Endometrial microvascular endothelial cells (primary cell): ENCODE measurements around the gene REST. TPM values are rescaled to one million over a fixed set of nuclear protein-coding genes. Genes with fewer than 3 reads are reported as not detected.
"Not testable (repeated sequence)": the region's sequence is repeated elsewhere in the genome, so short reads cannot be mapped to it uniquely, and the experiment has no call there.

ENCODE experiments used
- in situ Hi-C: cut with HindIII; loops from 2 replicates; pipeline ENCODE4 v1.10.0; 2017; ENCODE audit warnings: low sequenced_read_pairs, low pct_unique_long_range_greater_than_20kb; ENCODE audit errors: inconsistent ontology term
- total RNA-seq: library from RNA; depleted of rRNA; stranded (reverse); fragments of >200 nt; gene quantifications from one replicate; pipeline ENCODE4 v1.2.3, GENCODE V29; 2015; ENCODE audit errors: inconsistent ontology term

Gene REST
- 24.9 TPM for total RNA-seq

- in situ Hi-C loops = no loop called here
Observed at GRCh38 chr4:56907489-56908205, at the start of gene REST. Gene REST, plus strand, starts transcription at chr4:56907900. Its CDS starts 2,739 bp downstream, at chr4:56910639.

GRCh38 chr4:56859841-56860240 lies 47.9 kb upstream of the REST start:
- in situ Hi-C loops = no loop called here

- in situ Hi-C loops = no loop called here
Observed at GRCh38 chr4:56860781-56861180, 46.9 kb upstream of the REST start.

GRCh38 chr4:56861360-56861759 lies 46.3 kb upstream of the REST start:
- in situ Hi-C loops = no loop called here

- in situ Hi-C loops = no loop called here
Observed at GRCh38 chr4:56863441-56864139, 44.1 kb upstream of the REST start.

- in situ Hi-C loops = no loop called here
Observed at GRCh38 chr4:56870946-56871345, 36.8 kb upstream of the REST start.

- in situ Hi-C loops = no loop called here
Observed at GRCh38 chr4:56871371-56871866, 36.3 kb upstream of the REST start.

- in situ Hi-C loops = no loop called here
Observed at GRCh38 chr4:56874166-56874565, 33.5 kb upstream of the REST start.

GRCh38 chr4:56874923-56875322 lies 32.8 kb upstream of the REST start:
- in situ Hi-C loops = no loop called here

GRCh38 chr4:56876264-56876663 lies 31.4 kb upstream of the REST start:
- in situ Hi-C loops = no loop called here

GRCh38 chr4:56879996-56880395 lies 27.7 kb upstream of the REST start:
- in situ Hi-C loops = no loop called here

- in situ Hi-C loops = no loop called here
Observed at GRCh38 chr4:56880572-56880971, 27.1 kb upstream of the REST start.

- in situ Hi-C loops = not testable (repeated sequence)
Observed at GRCh38 chr4:56884511-56884910, 23.2 kb upstream of the REST start.

- in situ Hi-C loops = no loop called here
Observed at GRCh38 chr4:56892691-56893090, 15.0 kb upstream of the REST start.

GRCh38 chr4:56897842-56898241 lies 9.9 kb upstream of the REST start:
- in situ Hi-C loops = not testable (repeated sequence)

GRCh38 chr4:56900186-56900585 lies 7.5 kb upstream of the REST start:
- in situ Hi-C loops = not testable (repeated sequence)

GRCh38 chr4:56902703-56903102 lies 5.0 kb upstream of the REST start:
- in situ Hi-C loops = no loop called here

GRCh38 chr4:56905796-56906195 lies 1.9 kb upstream of the REST start:
- in situ Hi-C loops = no loop called here

- in situ Hi-C loops = no loop called here
Observed at GRCh38 chr4:56906489-56907393, 959 bp upstream of the REST start.
